ENCODE results near the gene IRF3.

The IRF3 gene

DNA sequence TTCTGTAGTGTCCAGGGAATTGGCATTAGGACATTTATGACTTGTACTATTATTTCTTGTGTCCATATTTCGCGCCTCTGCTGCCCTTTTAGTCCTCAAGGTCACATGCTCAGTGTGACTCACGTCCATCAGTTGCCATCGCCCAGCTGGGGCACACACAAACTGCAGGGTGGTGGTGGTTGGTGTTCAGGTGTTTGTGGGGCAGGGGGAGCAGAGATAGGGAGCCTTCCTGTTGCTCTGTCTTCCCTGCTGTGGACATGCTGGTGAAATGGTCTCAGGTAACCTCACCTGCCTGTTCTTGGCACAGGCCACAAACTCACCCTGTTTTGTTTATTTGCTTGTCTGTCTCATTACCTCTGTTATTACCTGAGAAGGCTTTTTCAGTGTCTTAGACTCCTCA lies 52.3 kb downstream of the IRF3 start:
- TF ChIP-seq, protein P1, sequence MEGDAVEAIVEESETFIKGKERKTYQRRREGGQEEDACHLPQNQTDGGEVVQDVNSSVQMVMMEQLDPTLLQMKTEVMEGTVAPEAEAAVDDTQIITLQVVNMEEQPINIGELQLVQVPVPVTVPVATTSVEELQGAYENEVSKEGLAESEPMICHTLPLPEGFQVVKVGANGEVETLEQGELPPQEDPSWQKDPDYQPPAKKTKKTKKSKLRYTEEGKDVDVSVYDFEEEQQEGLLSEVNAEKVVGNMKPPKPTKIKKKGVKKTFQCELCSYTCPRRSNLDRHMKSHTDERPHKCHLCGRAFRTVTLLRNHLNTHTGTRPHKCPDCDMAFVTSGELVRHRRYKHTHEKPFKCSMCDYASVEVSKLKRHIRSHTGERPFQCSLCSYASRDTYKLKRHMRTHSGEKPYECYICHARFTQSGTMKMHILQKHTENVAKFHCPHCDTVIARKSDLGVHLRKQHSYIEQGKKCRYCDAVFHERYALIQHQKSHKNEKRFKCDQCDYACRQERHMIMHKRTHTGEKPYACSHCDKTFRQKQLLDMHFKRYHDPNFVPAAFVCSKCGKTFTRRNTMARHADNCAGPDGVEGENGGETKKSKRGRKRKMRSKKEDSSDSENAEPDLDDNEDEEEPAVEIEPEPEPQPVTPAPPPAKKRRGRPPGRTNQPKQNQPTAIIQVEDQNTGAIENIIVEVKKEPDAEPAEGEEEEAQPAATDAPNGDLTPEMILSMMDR (IDR thresholded peaks at IDR 0.05; ENCODE audit: low read depth, low read length) = no peak
- no peak overlapping the region for H3K4me3 ChIP-seq (ENCODE audit: low read depth, low read length)
